HUES48 (cell line): ENCODE data around the gene ELP4.

ENCODE experiments used
- H3K27ac ChIP-seq: one replicate; pipeline ENCODE4 v1.7.0; 2013; ENCODE audit warnings: low read depth, low read length, inconsistent platforms
- H3K27me3 ChIP-seq: 2 replicates; pipeline ENCODE4 v1.6.1; 2013; ENCODE audit warnings: mild to moderate bottlenecking, low read length; ENCODE audit not compliant: control insufficient read depth, insufficient read depth
- H3K36me3 ChIP-seq: 2 replicates; pipeline ENCODE4 v1.6.1; 2013; ENCODE audit warnings: low read length; ENCODE audit not compliant: control insufficient read depth, insufficient read depth
- H3K4me1 ChIP-seq: 2 replicates; pipeline ENCODE4 v1.6.1; 2013; ENCODE audit warnings: mild to moderate bottlenecking, low read length; ENCODE audit not compliant: control insufficient read depth, insufficient read depth
- H3K4me3 ChIP-seq: 2 replicates; pipeline ENCODE4 v1.5.1; 2013; ENCODE audit warnings: mild to moderate bottlenecking, low read depth, low read length
- H3K9ac ChIP-seq: 2 replicates; pipeline ENCODE4 v1.6.1; 2013; ENCODE audit warnings: mild to moderate bottlenecking, low read depth, low read length, moderate library complexity
- H3K9me3 ChIP-seq: 2 replicates; pipeline ENCODE4 v1.6.1; 2013; ENCODE audit warnings: low read length; ENCODE audit not compliant: control insufficient read depth, insufficient read depth

The ELP4 gene

GRCh38 chr11:31805629-31806185 lies 296.1 kb downstream of the ELP4 start:
- Histone ChIP-seq H3K27ac (no peak overlapping the region), H3K4me1 (peaks cover 70% of the 10 kb centered on the region), H3K9me3 (no peaks in the 10 kb centered on the region), H3K4me3 (peak overlapping the region; percentile 47), H3K9ac (no peak overlapping the region), H3K36me3 (no peaks in the 10 kb centered on the region), H3K27me3 (peaks cover 100% of the 10 kb centered on the region)

- Histone ChIP-seq H3K27me3 (peaks cover 100% of the 10 kb centered on the region), H3K9ac (no peak overlapping the region), H3K4me3 (peak overlapping the region; percentile 47; the same call in 1 of the 2 replicates), H3K27ac (no peak overlapping the region), H3K4me1 (peaks cover 75% of the 10 kb centered on the region), H3K9me3 (no peaks in the 10 kb centered on the region), H3K36me3 (no peaks in the 10 kb centered on the region)
Measured at GRCh38 chr11:31806186-31806927, 296.8 kb downstream of the ELP4 start.

- peaks cover 99% of the 10 kb centered on the region for H3K27me3 ChIP-seq
- H3K36me3 ChIP-seq: no peaks in the 10 kb centered on the region
- H3K4me1 ChIP-seq: peaks cover 78% of the 10 kb centered on the region
- no peak overlapping the region for H3K4me3 ChIP-seq
- H3K9me3 ChIP-seq: no peaks in the 10 kb centered on the region
- no peak overlapping the region for H3K27ac ChIP-seq
- H3K9ac ChIP-seq: no peak overlapping the region
Measured at GRCh38 chr11:31806928-31807798, 297.6 kb downstream of the ELP4 start.

- peaks cover 99% of the 10 kb centered on the region for H3K27me3 ChIP-seq
- no peaks in the 10 kb centered on the region for H3K9me3 ChIP-seq
- no peaks in the 10 kb centered on the region for H3K36me3 ChIP-seq
- H3K4me3 ChIP-seq: peak overlapping the region; percentile 10; the same call in 1 of the 2 replicates
- H3K27ac ChIP-seq: no peak overlapping the region
- H3K9ac ChIP-seq: no peak overlapping the region
- peaks cover 81% of the 10 kb centered on the region for H3K4me1 ChIP-seq
Measured at GRCh38 chr11:31807799-31808667, 298.5 kb downstream of the ELP4 start.

- H3K36me3 ChIP-seq: no peaks in the 10 kb centered on the region
- peak overlapping the region; percentile 10; the same call in 1 of the 2 replicates for H3K4me3 ChIP-seq
- H3K9me3 ChIP-seq: no peaks in the 10 kb centered on the region
- no peak overlapping the region for H3K27ac ChIP-seq
- H3K4me1 ChIP-seq: peaks cover 82% of the 10 kb centered on the region
- no peak overlapping the region for H3K9ac ChIP-seq
- H3K27me3 ChIP-seq: peaks cover 99% of the 10 kb centered on the region
Measured at GRCh38 chr11:31808721-31809540, 299.4 kb downstream of the ELP4 start.

- peak overlapping the region; percentile 69 for H3K4me3 ChIP-seq
- H3K27ac ChIP-seq: no peak overlapping the region
- H3K9me3 ChIP-seq: no peaks in the 10 kb centered on the region
- no peak overlapping the region for H3K9ac ChIP-seq
- H3K36me3 ChIP-seq: no peaks in the 10 kb centered on the region
- peaks cover 99% of the 10 kb centered on the region for H3K27me3 ChIP-seq
- peaks cover 83% of the 10 kb centered on the region for H3K4me1 ChIP-seq
Measured at GRCh38 chr11:31809541-31809856, 299.9 kb downstream of the ELP4 start.

- no peak overlapping the region for H3K27ac ChIP-seq
- H3K4me3 ChIP-seq: peak overlapping the region; percentile 69
- H3K4me1 ChIP-seq: peaks cover 83% of the 10 kb centered on the region
- H3K27me3 ChIP-seq: peaks cover 99% of the 10 kb centered on the region
- H3K9ac ChIP-seq: no peak overlapping the region
- H3K9me3 ChIP-seq: no peaks in the 10 kb centered on the region
- no peaks in the 10 kb centered on the region for H3K36me3 ChIP-seq
Measured at GRCh38 chr11:31809857-31810778, 300.6 kb downstream of the ELP4 start.

GRCh38 chr11:31810779-31811647 lies 301.4 kb downstream of the ELP4 start, which contains the start of gene PAX6:
PAX6 (minus strand) TSS chr11:31811322; CDS start chr11:31806411, 4,911 bp downstream.
- Histone ChIP-seq H3K9me3 (no peaks in the 10 kb centered on the region), H3K4me3 (peak within 1 kb of the TSS; percentile 69), H3K27ac (no peak within 1 kb of the TSS), H3K27me3 (peaks cover 99% of the 10 kb centered on the region), H3K9ac (no peak within 1 kb of the TSS), H3K36me3 (no peaks in the 10 kb centered on the region), H3K4me1 (peaks cover 82% of the 10 kb centered on the region)
